GM23248 (cell line): ENCODE results near the gene TOMM6.

Source experiments
- EZH2 ChIP-seq: fragments of 200-600 bp; sonication (generic); IDR thresholded peaks from 2 replicates; pipeline ENCODE4 v1.6.1; 2018; ENCODE audit warnings: antibody characterized with exemption, mild to moderate bottlenecking; ENCODE audit not compliant: insufficient read depth, poor library complexity, severe bottlenecking
- EZH2phosphoT487 ChIP-seq: fragments of 200-600 bp; sonication (generic); IDR thresholded peaks from 2 replicates; pipeline ENCODE4 v1.6.1; 2018; ENCODE audit warnings: antibody characterized with exemption, moderate library complexity, mild to moderate bottlenecking, low read depth; ENCODE audit not compliant: insufficient read depth

- TF ChIP-seq EZH2 = no peak
- TF ChIP-seq EZH2phosphoT487 = no peak
Observed at GRCh38 chr6:41744236-41744787, 43.2 kb upstream of the TOMM6 start.
